ENCODE measurements around the gene VSTM4. TPM values are rescaled to one million over a fixed set of nuclear protein-coding genes. Genes with fewer than 3 reads are reported as not detected.

VSTM4 gene
- total and polyA plus RNA-seq, 4 donors: 2.9 to 49.4 (median 7.2) TPM

Small RNA genes lying within 50 kb of the gene (small RNA-seq; reads per million reads assigned to genes)
- not detected for gene MIR4294 (ENCODE audit: low replicate concordance)

Other genes with a start within 250 kb of the VSTM4 start
- gene LRRC18, start 175.7 kb downstream of the VSTM4 start, total RNA-seq: 1 to 10 TPM; 3.1 to 4.5 TPM
- gene LRRC18, start 175.7 kb downstream of the VSTM4 start, polyA plus RNA-seq: 1 to 10 TPM; 1.8 to 2.4 TPM
- under 1 TPM in 1 of 2 donors, not detected in 1; 0.34 TPM for gene FAM170B, start 18.5 kb upstream of the VSTM4 start, total RNA-seq
- under 1 TPM in 1 of 2 donors, not detected in 1; 0.13 TPM for gene FAM170B, start 18.5 kb upstream of the VSTM4 start, polyA plus RNA-seq
- gene TMEM273, start 72.9 kb upstream of the VSTM4 start, total RNA-seq: 10 to 100 TPM; 12.0 to 22.7 TPM
- 10 to 100 TPM; 12.4 to 41.8 TPM for gene TMEM273, start 72.9 kb upstream of the VSTM4 start, polyA plus RNA-seq
- gene C10orf71, start 183.6 kb upstream of the VSTM4 start, total RNA-seq: not detected
- gene C10orf71, start 183.6 kb upstream of the VSTM4 start, polyA plus RNA-seq: not detected